Activated CD8-positive, alpha-beta memory T cell treated with anti-CD3 and anti-CD28 coated beads for 36 hours (primary cell): ENCODE data around the gene FKRP. TPM values are rescaled to one million over a fixed set of nuclear protein-coding genes. Genes with fewer than 3 reads are reported as not detected.

Experiments used
- CTCF ChIA-PET: fragments of 350-600 bp; sonication (Branson Sonifier 250); formaldehyde crosslinking; loops from one replicate; lab custom pipeline; 2021; ENCODE audit warnings: antibody characterized with exemption; lab: Charles Lee
- POLR2A ChIA-PET: fragments of 350-600 bp; sonication (Branson Sonifier 250); formaldehyde crosslinking; loops from one replicate; lab custom pipeline; 2021; ENCODE audit warnings: antibody characterized with exemption; lab: Charles Lee
- total RNA-seq, 2 experiments: library from RNA; stranded (reverse); gene quantifications; one replicate each; pipeline ENCODE4 v1.2.3, GENCODE V29; 2021

The FKRP gene, protein sequence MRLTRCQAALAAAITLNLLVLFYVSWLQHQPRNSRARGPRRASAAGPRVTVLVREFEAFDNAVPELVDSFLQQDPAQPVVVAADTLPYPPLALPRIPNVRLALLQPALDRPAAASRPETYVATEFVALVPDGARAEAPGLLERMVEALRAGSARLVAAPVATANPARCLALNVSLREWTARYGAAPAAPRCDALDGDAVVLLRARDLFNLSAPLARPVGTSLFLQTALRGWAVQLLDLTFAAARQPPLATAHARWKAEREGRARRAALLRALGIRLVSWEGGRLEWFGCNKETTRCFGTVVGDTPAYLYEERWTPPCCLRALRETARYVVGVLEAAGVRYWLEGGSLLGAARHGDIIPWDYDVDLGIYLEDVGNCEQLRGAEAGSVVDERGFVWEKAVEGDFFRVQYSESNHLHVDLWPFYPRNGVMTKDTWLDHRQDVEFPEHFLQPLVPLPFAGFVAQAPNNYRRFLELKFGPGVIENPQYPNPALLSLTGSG
- total RNA-seq, result 10 to 100 TPM; 17.8 to 18.9 TPM

GRCh38 chr19:46745521-46746280, at the start of gene FKRP:
FKRP (plus strand) TSS chr19:46746057; CDS start chr19:46755451, 9,394 bp downstream.
- POLR2A ChIA-PET, result interaction anchor here (1.4 kb wide), 1 partner anchor 10 kb away, joined by 4 read pairs; no protein-coding TSS in a partner anchor
- CTCF ChIA-PET, result interaction anchor here (2.1 to 2.8 kb wide), 2 partner anchors 17 to 41 kb away, joined by 6 to 14 read pairs; no protein-coding TSS in a partner anchor

- CTCF ChIA-PET, result interaction anchor here (0.7 to 3.2 kb wide), 5 partner anchors 8 to 88 kb away, joined by 3 to 10 read pairs (median 3); no protein-coding TSS in a partner anchor
- POLR2A ChIA-PET, result no interaction called here
Measured at GRCh38 chr19:46696866-46697203, 49.0 kb upstream of the FKRP start.

DNA sequence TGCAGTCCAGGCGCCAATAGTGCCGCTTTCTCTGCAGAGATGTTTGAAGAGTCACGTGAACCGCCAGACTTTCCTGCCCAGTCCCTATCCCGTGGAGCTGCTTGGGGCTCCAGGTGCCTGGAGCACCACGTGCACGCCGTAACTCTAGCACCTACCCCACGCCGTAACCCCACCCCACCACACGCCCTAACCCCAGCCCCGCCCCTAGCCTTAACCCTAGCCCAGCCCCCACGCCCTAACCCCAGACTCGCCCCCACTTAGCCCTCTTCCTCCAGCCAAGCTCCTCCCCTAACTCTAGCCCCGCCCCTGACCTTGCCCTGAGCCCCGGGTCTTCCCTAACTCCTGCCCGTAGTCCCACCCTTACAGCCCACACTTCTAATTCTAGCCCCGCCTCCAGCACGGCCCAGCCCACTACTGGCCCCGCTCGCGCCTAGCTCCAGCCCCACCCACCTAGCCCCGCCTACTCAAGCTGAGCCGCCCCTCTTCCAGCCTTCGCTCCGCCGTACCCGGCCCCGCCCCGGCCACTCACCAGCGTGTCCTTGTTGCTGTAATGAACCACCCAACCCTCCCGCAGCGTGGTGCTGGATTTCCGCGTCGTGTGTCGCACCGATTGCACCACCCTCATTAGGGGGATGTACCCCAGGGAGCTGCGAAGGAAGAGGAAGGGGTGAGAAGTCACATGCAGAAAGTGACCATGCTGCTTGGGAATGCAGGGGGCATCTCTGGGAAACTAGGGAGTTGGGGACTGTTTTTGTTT, 48.5 kb upstream of the FKRP start:
- CTCF ChIA-PET, result interaction anchor here (0.7 to 3.2 kb wide), 5 partner anchors 7 to 88 kb away, joined by 3 to 10 read pairs (median 3); no protein-coding TSS in a partner anchor
- POLR2A ChIA-PET, result no interaction called here

DNA sequence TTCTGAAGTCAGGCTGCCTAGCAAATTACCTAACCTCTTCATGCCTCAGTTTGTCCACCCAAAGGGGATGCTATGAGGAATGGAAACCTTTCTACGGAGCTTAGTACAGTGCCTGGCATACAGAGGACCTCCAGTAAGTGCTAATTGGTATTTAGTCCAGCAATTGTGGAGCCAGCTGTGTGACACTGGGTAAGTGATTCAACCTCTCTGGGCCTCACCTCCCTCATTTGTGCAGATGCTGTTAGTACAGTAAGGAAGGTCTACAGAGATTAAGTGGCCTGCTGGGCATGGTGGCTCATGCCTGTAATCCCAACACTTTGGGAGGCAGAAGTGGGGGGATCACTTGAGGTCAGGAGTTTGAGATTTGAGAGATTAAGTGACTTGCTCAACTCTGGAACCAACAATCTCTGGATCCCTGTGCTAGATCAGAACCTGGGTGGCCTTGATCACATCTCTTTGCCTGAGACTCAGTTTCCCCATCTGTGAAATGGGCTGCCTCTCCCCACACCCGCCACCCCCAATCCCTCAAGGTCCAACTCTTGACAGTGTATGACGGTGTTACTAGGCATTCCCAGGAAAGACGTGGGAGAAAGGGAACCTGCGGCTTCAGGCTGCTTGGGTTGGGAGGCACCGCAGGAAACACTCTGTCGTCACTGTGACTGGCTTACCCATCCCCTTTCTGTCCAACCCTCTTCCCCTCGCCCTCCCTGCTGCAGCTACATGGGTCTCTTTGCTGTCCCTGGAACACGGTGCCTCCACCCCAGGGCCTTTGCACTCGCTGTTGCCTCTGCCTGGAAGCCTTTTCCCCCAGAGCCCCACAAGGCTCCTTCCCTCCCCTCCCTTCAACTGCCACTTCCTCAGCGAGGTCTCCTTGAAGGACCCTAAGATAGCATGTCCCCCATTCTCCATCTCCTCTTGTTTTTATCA, 47.2 kb upstream of the FKRP start:
- ChIA-PET CTCF (interaction anchor here (1.0 kb wide), 1 partner anchor 8 kb away, joined by 3 read pairs; no protein-coding TSS in a partner anchor), POLR2A (no interaction called here)

DNA sequence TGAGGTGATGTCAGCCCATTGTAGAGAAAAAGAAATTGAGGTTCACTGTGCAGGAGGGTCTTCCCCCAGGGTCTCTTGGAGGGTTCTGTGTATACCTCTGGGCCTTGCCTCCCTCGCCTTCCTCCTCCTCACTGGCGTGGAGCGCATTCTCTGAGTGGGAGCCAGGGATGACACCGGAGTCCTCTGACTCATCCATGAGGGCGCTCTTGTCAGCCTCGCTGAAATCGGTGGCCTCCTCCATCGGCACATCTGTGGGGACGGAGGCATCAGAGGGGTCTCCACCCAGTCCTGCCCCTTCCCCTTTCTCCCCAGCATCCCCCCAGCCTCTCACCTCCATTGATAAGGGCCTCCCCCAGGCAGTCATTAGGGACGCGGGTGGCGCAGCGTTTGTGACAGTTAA, 45.2 kb upstream of the FKRP start:
- POLR2A ChIA-PET, result no interaction called here
- CTCF ChIA-PET, result interaction anchor here (1.2 kb wide), 1 partner anchor 17 kb away, joined by 3 read pairs; no protein-coding TSS in a partner anchor

GRCh38 chr19:46704379-46705076, 41.3 kb upstream of the FKRP start:
- POLR2A ChIA-PET, result interaction anchor here (0.9 kb wide), 1 partner anchor 102 kb away, joined by 3 read pairs; no protein-coding TSS in a partner anchor
- CTCF ChIA-PET, result interaction anchor here (0.7 to 6.0 kb wide), 23 partner anchors 9 to 136 kb away, joined by 3 to 58 read pairs (median 4); partner anchors contain the start of genes DACT3 and FKRP

- ChIA-PET POLR2A (no interaction called here), CTCF (interaction anchor here (1.2 kb wide), 2 partner anchors 17 to 49 kb away, joined by 3 to 6 read pairs; partner anchors contain the start of gene DACT3)
Measured at GRCh38 chr19:46710687-46711086, 35.2 kb upstream of the FKRP start.

DNA sequence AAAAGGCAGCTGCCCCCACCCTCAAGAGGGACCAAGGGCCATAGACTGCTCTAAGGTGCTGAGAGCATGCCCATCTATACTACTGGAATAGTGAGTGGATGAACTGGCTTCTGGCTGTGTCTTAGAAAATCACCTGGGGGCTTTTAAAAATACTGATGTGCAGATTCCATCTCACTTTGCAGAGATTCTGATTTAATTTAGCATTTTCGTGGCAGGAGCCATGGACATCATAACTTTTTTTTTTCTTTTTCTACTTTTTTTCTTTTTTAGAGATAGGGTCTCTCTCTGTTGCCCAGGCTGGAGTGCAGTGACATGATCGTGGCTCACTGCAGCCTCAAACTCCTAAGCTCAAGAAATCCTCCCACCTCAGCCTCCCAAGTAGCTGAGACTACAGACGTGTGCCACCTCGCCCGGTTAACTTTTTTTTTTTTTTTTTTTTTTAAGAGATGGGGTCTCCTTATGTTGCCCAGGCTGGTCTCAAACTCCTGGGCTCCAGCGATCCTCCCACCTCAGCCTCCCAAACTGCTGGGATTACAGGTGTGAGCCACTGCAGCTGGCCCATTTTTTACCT, 33.0 kb upstream of the FKRP start:
- CTCF ChIA-PET, result interaction anchor here (0.6 to 3.7 kb wide), 5 partner anchors 8 to 1273 kb away, joined by 3 to 28 read pairs (median 4); no protein-coding TSS in a partner anchor

DNA sequence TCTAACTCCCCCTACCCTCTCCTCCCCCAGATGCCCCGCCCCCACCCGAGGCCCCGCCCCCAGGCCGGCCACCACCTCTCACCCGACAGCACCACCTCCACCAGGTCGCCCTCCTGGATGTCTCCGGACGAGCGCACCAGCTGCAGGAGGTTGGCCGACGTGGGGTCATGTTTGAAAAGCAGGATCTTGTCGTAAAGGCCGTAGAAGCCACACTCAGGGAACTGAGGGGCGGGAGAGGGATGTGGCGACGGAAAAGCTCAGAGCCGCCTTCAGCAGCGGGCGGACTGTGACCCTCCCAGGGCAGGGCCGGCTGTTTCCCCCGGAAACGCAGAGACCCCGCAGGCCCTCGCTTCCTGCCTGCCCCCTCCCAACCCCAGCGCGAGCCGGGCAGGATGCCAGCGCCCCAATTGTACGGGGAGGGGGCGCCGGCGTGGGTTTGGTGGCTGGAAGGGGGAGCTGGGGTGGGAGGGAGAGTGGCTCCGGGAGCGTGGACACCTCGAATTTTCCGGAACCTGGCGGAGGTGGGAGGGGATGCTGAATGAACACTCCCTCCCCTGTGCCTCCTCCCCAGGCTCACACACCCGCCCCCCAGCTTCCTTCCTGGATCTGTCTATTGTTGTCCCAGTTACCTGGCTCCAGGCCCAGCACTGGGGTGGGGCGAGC, 31.9 kb upstream of the FKRP start:
- ChIA-PET CTCF (interaction anchor here (1.1 to 3.7 kb wide), 4 partner anchors 9 to 41 kb away, joined by 3 to 28 read pairs (median 6); no protein-coding TSS in a partner anchor), POLR2A (interaction anchor here (1.0 to 1.7 kb wide), 3 partner anchors 14 to 113 kb away, joined by 3 to 7 read pairs (median 4); partner anchors contain the start of genes CALM3 and SLC1A5)

More for the DNA sequence above, 33.0 kb upstream of the FKRP start:
- POLR2A ChIA-PET, result interaction anchor here (0.6 to 1.7 kb wide), 3 partner anchors 15 to 74 kb away, joined by 4 to 7 read pairs (median 5); no protein-coding TSS in a partner anchor

DNA sequence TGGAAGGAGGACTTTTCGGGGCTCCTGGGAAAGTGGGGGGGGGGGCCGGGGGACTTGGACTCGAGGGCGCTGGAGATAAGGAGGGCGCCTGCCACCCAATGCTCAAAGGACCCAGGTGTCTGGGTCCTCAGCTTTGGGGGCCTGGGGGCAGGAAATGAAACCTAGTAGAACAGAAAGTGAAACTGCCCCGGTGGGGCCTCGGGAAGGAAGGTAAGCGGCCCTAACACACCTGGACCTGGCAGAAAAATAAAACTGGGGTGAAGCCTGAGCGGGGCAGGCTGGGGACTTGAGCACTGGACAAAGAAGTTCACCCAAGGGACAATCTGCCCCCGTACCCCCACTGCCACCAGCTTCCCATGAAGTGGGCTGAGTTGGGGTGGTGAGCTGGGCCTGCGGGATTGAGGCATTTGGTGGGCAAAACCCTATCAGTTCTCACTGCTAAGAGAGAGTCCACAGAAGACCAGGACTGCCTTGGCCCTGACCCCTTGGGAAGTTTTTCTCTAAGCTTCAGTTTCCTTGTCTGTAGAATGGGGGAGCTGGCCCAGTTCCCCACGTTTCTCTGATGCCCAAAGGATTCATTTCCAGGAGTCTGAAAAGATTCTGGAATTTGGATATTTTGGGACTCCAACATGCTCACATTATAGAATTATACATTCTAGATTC, 31.3 kb upstream of the FKRP start:
- ChIA-PET POLR2A (interaction anchor here (0.8 to 1.7 kb wide), 3 partner anchors 14 to 114 kb away, joined by 3 to 7 read pairs (median 3); partner anchors contain the start of gene CALM3), CTCF (interaction anchor here (1.1 to 3.7 kb wide), 4 partner anchors 9 to 42 kb away, joined by 3 to 28 read pairs (median 6); no protein-coding TSS in a partner anchor)

- ChIA-PET CTCF (interaction anchor here (1.0 to 3.7 kb wide), 2 partner anchors 11 to 38 kb away, joined by 3 to 28 read pairs; no protein-coding TSS in a partner anchor), POLR2A (interaction anchor here (0.7 to 0.8 kb wide), 2 partner anchors 70 to 113 kb away, joined by 3 read pairs; no protein-coding TSS in a partner anchor)
Measured at GRCh38 chr19:46715620-46715974, 30.3 kb upstream of the FKRP start.

- ChIA-PET POLR2A (interaction anchor here (0.6 to 0.7 kb wide), 2 partner anchors 69 to 471 kb away, joined by 3 read pairs; no protein-coding TSS in a partner anchor), CTCF (interaction anchor here (1.0 to 3.7 kb wide), 2 partner anchors 11 to 37 kb away, joined by 3 to 28 read pairs; no protein-coding TSS in a partner anchor)
Measured at GRCh38 chr19:46715975-46716671, 29.7 kb upstream of the FKRP start.

GRCh38 chr19:46716672-46717033, 29.2 kb upstream of the FKRP start:
- POLR2A ChIA-PET, result no interaction called here
- CTCF ChIA-PET, result no interaction called here

DNA sequence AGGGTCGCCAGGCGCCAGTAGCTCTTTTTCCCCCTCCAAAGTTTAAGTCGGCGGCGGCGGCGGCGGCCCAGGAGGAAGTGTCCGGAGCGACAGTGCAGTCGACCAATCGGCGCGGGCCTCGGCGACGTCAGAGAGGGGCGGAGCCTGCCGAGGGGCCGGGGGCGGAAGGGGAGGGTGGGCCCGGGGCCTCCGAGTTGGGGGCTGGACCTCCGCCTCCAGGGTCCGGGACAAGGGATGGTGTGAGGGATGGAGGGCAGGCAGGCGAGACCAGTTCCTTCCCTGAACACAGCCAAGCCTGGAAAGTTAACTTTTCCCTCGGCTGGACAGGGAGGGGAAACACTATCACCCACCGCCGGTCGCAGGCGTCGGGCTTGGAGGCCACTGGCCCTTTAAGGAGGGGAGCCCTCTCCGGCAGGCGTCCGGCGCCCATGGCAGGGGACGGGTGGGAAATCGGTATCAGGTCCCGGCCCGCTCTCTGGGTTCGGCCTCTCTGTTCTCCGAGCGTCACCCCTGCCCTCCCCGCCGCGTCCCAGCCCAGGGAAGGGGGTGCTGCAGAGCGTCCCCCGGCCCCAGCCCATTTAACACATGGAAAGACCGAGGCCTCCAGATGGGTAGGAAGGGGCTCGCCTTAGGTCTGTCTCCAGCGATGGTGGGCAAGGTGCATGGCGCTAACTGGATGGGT, 28.7 kb upstream of the FKRP start, which contains the start of gene PRKD2:
PRKD2 (minus strand) TSS at position 81 of the 682 bp plus-strand sequence. CDS start 744 bp downstream, outside the sequence.
- POLR2A ChIA-PET, result no interaction called here
- CTCF ChIA-PET, result no interaction called here
